CD8-positive, alpha-beta memory T cell (primary cell): ENCODE results near the gene XPNPEP2. TPM values are rescaled to one million over a fixed set of nuclear protein-coding genes. Genes with fewer than 3 reads are reported as not detected.

Experiments used
- CTCF ChIA-PET: fragments of 350-600 bp; sonication (Branson Sonifier 250); formaldehyde crosslinking; loops from one replicate; lab custom pipeline; 2021; ENCODE audit warnings: antibody characterized with exemption; lab: Charles Lee
- POLR2A ChIA-PET: fragments of 350-600 bp; sonication (Branson Sonifier 250); formaldehyde crosslinking; loops from one replicate; lab custom pipeline; 2021; ENCODE audit warnings: antibody characterized with exemption; lab: Charles Lee
- DNase-seq, 5 donors: peaks; one replicate each; pipeline versions ENCODE4 v3.0.0 to v3.0.0-alpha.2; 2020 to 2022; ENCODE audit warnings: mixed read lengths in 1 of 5
- H3K27ac ChIP-seq: one replicate; pipeline ENCODE4 v1.7.0; 2013; ENCODE audit warnings: low read depth, mild to moderate bottlenecking, low read length, moderate library complexity
- H3K27me3 ChIP-seq: 2 replicates; pipeline ENCODE4 v1.7.0; 2013; ENCODE audit warnings: low read length, mild to moderate bottlenecking; ENCODE audit not compliant: insufficient read depth, poor library complexity, severe bottlenecking
- H3K36me3 ChIP-seq: 2 replicates; pipeline ENCODE4 v1.7.0; 2013; ENCODE audit warnings: mild to moderate bottlenecking, low read length, moderate library complexity; ENCODE audit not compliant: insufficient read depth
- H3K4me1 ChIP-seq: 2 replicates; pipeline ENCODE4 v1.7.0; 2013; ENCODE audit warnings: mild to moderate bottlenecking, low read length, moderate library complexity; ENCODE audit not compliant: insufficient read depth
- H3K4me3 ChIP-seq: 2 replicates; pipeline ENCODE4 v1.7.0; 2013; ENCODE audit warnings: mild to moderate bottlenecking, low read length
- H3K9me3 ChIP-seq: 2 replicates; pipeline ENCODE4 v1.7.0; 2013; ENCODE audit warnings: mild to moderate bottlenecking, low read length
- H3K27ac Mint-ChIP-seq, 8 donors: one replicate each; pipeline ENCODE4 v1.8.0; 2020 to 2021; ENCODE audit warnings: mixed read lengths in 8 of 8, mild to moderate bottlenecking in 6 of 8, inconsistent platforms in 3 of 8, moderate library complexity in 3 of 8
- H3K27me3 Mint-ChIP-seq, 2 donors: one replicate each; pipeline ENCODE4 v1.8.0; 2020 to 2021; ENCODE audit warnings: mixed read lengths in 2 of 2, mild to moderate bottlenecking in 1 of 2, moderate library complexity in 1 of 2
- H3K36me3 Mint-ChIP-seq, 3 donors: one replicate each; pipeline ENCODE4 v1.8.0; 2020 to 2021; ENCODE audit warnings: mixed read lengths in 3 of 3, inconsistent platforms in 1 of 3, mild to moderate bottlenecking in 1 of 3
- H3K4me1 Mint-ChIP-seq, 3 donors: one replicate each; pipeline ENCODE4 v1.8.0; 2020 to 2021; ENCODE audit warnings: mixed read lengths in 3 of 3, inconsistent platforms in 1 of 3, mild to moderate bottlenecking in 1 of 3
- H3K4me3 Mint-ChIP-seq, 7 donors: one replicate each; pipeline ENCODE4 v1.8.0; 2020 to 2021; ENCODE audit warnings: mixed read lengths in 7 of 7, mild to moderate bottlenecking in 6 of 7, moderate library complexity in 4 of 7, inconsistent platforms in 2 of 7
- H3K9me3 Mint-ChIP-seq, 5 donors: one replicate each; pipeline ENCODE4 v1.8.0; 2020 to 2022; ENCODE audit warnings: mixed read lengths in 5 of 5, mild to moderate bottlenecking in 3 of 5, moderate library complexity in 2 of 5, inconsistent platforms in 1 of 5
- polyA plus RNA-seq: library from polyadenylated mRNA; unstranded; fragments of 300-500 nt; fragmentation: Illumina TruSeq; gene quantifications from one replicate; pipeline ENCODE4 v1.2.3, GENCODE V29; 2021
- total RNA-seq, 2 experiments: library from RNA; stranded (reverse); gene quantifications; one replicate each; pipeline ENCODE4 v1.2.3, GENCODE V29; 2021

The XPNPEP2 gene
- total and polyA plus RNA-seq, 3 experiments from 2014 or later: 0.28 to 1.2 (median 0.29) TPM

- CTCF ChIA-PET: interaction anchor here (1.3 kb wide), 1 partner anchor 14 kb away, joined by 3 read pairs; no protein-coding TSS in a partner anchor
- Histone ChIP-seq H3K9me3 (no peaks in the 10 kb centered on the region), H3K4me1 (no peaks in the 10 kb centered on the region), H3K27me3 (no peaks in the 10 kb centered on the region), H3K4me3 (no peak overlapping the region), H3K36me3 (no peaks in the 10 kb centered on the region), H3K27ac (no peak overlapping the region)
- DNase-seq: no peak
- Mint-ChIP-seq H3K4me3 (no peak overlapping the region), H3K27ac (peak overlapping the region in 2 of 8 donors; percentile 12 to 54), H3K9me3 (no peaks in the 10 kb centered on the region), H3K27me3 (peaks cover 0 to 5% of the 10 kb centered on the region in 2 donors), H3K4me1 (peaks cover 10 to 17% (median 16%) of the 10 kb centered on the region in 3 donors), H3K36me3 (peaks cover 4 to 26% (median 7%) of the 10 kb centered on the region in 3 donors)
- POLR2A ChIA-PET: interaction anchor here (0.6 kb wide), 1 partner anchor 27 kb away, joined by 4 read pairs; no protein-coding TSS in a partner anchor
Observed at GRCh38 chrX:129808829-129809796, 70.3 kb downstream of the XPNPEP2 start.

- Mint-ChIP-seq H3K4me1 (peaks cover 7 to 8% (median 8%) of the 10 kb centered on the region in 3 donors), H3K27ac (no peak overlapping the region), H3K4me3 (no peak overlapping the region), H3K36me3 (peaks cover 0 to 19% (median 3%) of the 10 kb centered on the region in 3 donors), H3K27me3 (peaks cover 0 to 5% of the 10 kb centered on the region in 2 donors), H3K9me3 (no peaks in the 10 kb centered on the region)
- H3K36me3 ChIP-seq: no peaks in the 10 kb centered on the region
- no peaks in the 10 kb centered on the region for H3K9me3 ChIP-seq
- POLR2A ChIA-PET: no interaction called here
- H3K27me3 ChIP-seq: no peaks in the 10 kb centered on the region
- H3K4me3 ChIP-seq: no peak overlapping the region
- DNase-seq: no peak
- CTCF ChIA-PET: no interaction called here
- no peak overlapping the region for H3K27ac ChIP-seq
- no peaks in the 10 kb centered on the region for H3K4me1 ChIP-seq
Observed at GRCh38 chrX:129813662-129814368, 75.0 kb downstream of the XPNPEP2 start.

GRCh38 chrX:129818123-129818522, 79.3 kb downstream of the XPNPEP2 start:
- no peak overlapping the region for H3K27ac ChIP-seq
- no peaks in the 10 kb centered on the region for H3K4me1 ChIP-seq
- no peaks in the 10 kb centered on the region for H3K9me3 ChIP-seq
- peaks cover 0 to 7% (median 0%) of the 10 kb centered on the region in 3 donors for H3K36me3 Mint-ChIP-seq
- ChIA-PET POLR2A (no interaction called here), CTCF (interaction anchor here (1.2 kb wide), 1 partner anchor 182 kb away, joined by 3 read pairs; no protein-coding TSS in a partner anchor)
- no peaks in the 10 kb centered on the region for H3K36me3 ChIP-seq
- no peaks in the 10 kb centered on the region for H3K9me3 Mint-ChIP-seq
- H3K27me3 Mint-ChIP-seq: peaks cover 0 to 4% of the 10 kb centered on the region in 2 donors
- no peak overlapping the region for H3K4me3 ChIP-seq
- DNase-seq: no peak
- no peak overlapping the region for H3K27ac Mint-ChIP-seq
- H3K4me1 Mint-ChIP-seq: peaks cover 1 to 5% (median 3%) of the 10 kb centered on the region in 3 donors
- no peak overlapping the region for H3K4me3 Mint-ChIP-seq
- H3K27me3 ChIP-seq: no peaks in the 10 kb centered on the region

Other genes with a start within 250 kb of the XPNPEP2 start
- gene SMARCA1, start 215.5 kb upstream of the XPNPEP2 start, total RNA-seq: under 1 TPM in 1 of 2 experiments, not detected in 1; 0.11 TPM
- 0.38 TPM for gene SMARCA1, start 215.5 kb upstream of the XPNPEP2 start, polyA plus RNA-seq
- gene OCRL, start 198.7 kb upstream of the XPNPEP2 start, total RNA-seq: 1 to 10 TPM; 1.7 to 1.9 TPM
- 0.31 TPM for gene OCRL, start 198.7 kb upstream of the XPNPEP2 start, polyA plus RNA-seq
- gene APLN, start 84.0 kb upstream of the XPNPEP2 start, total RNA-seq: under 1 TPM; 0.11 TPM
- gene APLN, start 84.0 kb upstream of the XPNPEP2 start, polyA plus RNA-seq: not detected
- gene SASH3, start 41.0 kb downstream of the XPNPEP2 start, total RNA-seq: 100 to 1,000 TPM; 140 to 147 TPM
- gene SASH3, start 41.0 kb downstream of the XPNPEP2 start, polyA plus RNA-seq: 296 TPM
- gene ZDHHC9, start 104.9 kb downstream of the XPNPEP2 start, total RNA-seq: 10 to 100 TPM; 10.4 to 11.5 TPM
- 4.6 TPM for gene ZDHHC9, start 104.9 kb downstream of the XPNPEP2 start, polyA plus RNA-seq
- gene UTP14A, start 167.2 kb downstream of the XPNPEP2 start, total RNA-seq: 10 to 100 TPM; 62.1 to 66.8 TPM
- 12.5 TPM for gene UTP14A, start 167.2 kb downstream of the XPNPEP2 start, polyA plus RNA-seq
- gene BCORL1, start 243.7 kb downstream of the XPNPEP2 start, total RNA-seq: 10 to 100 TPM; 10.7 to 12.1 TPM
- 2.7 TPM for gene BCORL1, start 243.7 kb downstream of the XPNPEP2 start, polyA plus RNA-seq